Subcutaneous adipose tissue (tissue), 4 donors: Measurements from ENCODE around the gene CCR3. TPM values are rescaled to one million over a fixed set of nuclear protein-coding genes. Genes with fewer than 3 reads are reported as not detected.

Source experiments
- CTCF ChIP-seq: fragments of 450-650 bp; IDR thresholded peaks from one replicate; pipeline ENCODE4 v1.5.1; 2016; ENCODE audit warnings: low read depth, mild to moderate bottlenecking, control low read depth, antibody characterized with exemption, moderate library complexity
- total RNA-seq, 4 donors: library from RNA; depleted of rRNA; stranded (reverse); fragments of >200 nt; gene quantifications; one replicate each; pipeline ENCODE4 v1.1.0, GENCODE V29; 2016

CCR3 gene
- total RNA-seq, 4 donors from 2014 or later = not detected

- no peak for TF ChIP-seq CTCF
These were observed 41.7 kb downstream of the CCR3 start for GRCh38 chr3:46283881-46284450.

GRCh38 chr3:46284981-46285683 is 42.9 kb downstream of the CCR3 start:
- no peak for TF ChIP-seq CTCF

- no peak for TF ChIP-seq CTCF
These were observed 43.8 kb downstream of the CCR3 start for GRCh38 chr3:46285931-46286619.

- TF ChIP-seq CTCF = no peak
These were observed 44.8 kb downstream of the CCR3 start for GRCh38 chr3:46286947-46287565.

GRCh38 chr3:46289551-46289950 is 47.3 kb downstream of the CCR3 start:
- TF ChIP-seq CTCF = no peak

- no peak for TF ChIP-seq CTCF
These were observed 47.7 kb downstream of the CCR3 start for GRCh38 chr3:46289966-46290365.

GRCh38 chr3:46291046-46291445 is 48.8 kb downstream of the CCR3 start:
- no peak for TF ChIP-seq CTCF
